Esophagus (tissue), 2 donors: ENCODE measurements around the gene MEF2A. TPM values are rescaled to one million over a fixed set of nuclear protein-coding genes. Genes with fewer than 3 reads are reported as not detected.

Experiments used
- H3K27ac ChIP-seq, 2 donors: one replicate each; pipeline ENCODE4 v1.5.1; 2013; ENCODE audit warnings: low read depth in 2 of 2, mild to moderate bottlenecking in 2 of 2, inconsistent platforms in 1 of 2, low read length in 1 of 2, moderate library complexity in 1 of 2
- H3K27me3 ChIP-seq, 2 donors: one replicate each; pipeline ENCODE4 v1.6.1; 2013; ENCODE audit warnings: low read length in 2 of 2, control low read depth in 1 of 2, mild to moderate bottlenecking in 1 of 2; ENCODE audit not compliant: insufficient read depth in 2 of 2, control insufficient read depth in 1 of 2
- H3K36me3 ChIP-seq, 2 donors: one replicate each; pipeline ENCODE4 v1.6.1; 2013; ENCODE audit warnings: low read length in 1 of 2; ENCODE audit not compliant: control insufficient read depth in 2 of 2, insufficient read depth in 2 of 2
- H3K4me1 ChIP-seq, 2 donors: one replicate each; pipeline ENCODE4 v1.6.1; 2013; ENCODE audit warnings: low read length in 1 of 2; ENCODE audit not compliant: control insufficient read depth in 2 of 2, insufficient read depth in 2 of 2
- H3K4me3 ChIP-seq, 2 donors: one replicate each; pipeline ENCODE4 v1.5.1; 2013; ENCODE audit warnings: low read length in 2 of 2, mild to moderate bottlenecking in 2 of 2, low read depth in 1 of 2, moderate library complexity in 1 of 2
- H3K9me3 ChIP-seq, 2 donors: one replicate each; pipeline ENCODE4 v1.6.1; 2013; ENCODE audit warnings: mild to moderate bottlenecking in 2 of 2, low read depth in 1 of 2, low read length in 1 of 2, moderate library complexity in 1 of 2; ENCODE audit not compliant: control insufficient read depth in 2 of 2, insufficient read depth in 1 of 2
- WGBS, 2 donors: extraction: QIAGEN DNeasy Blood & Tissue Kit; methylation state at CpG; one replicate each; pipeline ENCODE4 v1.1.7; 2013; 5-methylcytosine and 5-hydroxymethylcytosine counted together
- polyA plus RNA-seq, 2 donors: library from polyadenylated mRNA; stranded (reverse); fragments of 200-250 nt; gene quantifications; one replicate each; pipeline ENCODE4 v1.2.3, GENCODE V29; 2013
- donor health status: healthy with polysubstance abuse.
- donor health status: Bipolar disorder and iron deficiency.

Gene MEF2A
- polyA plus RNA-seq, 2 donors, result 7.5 to 8.6 TPM

- Histone ChIP-seq H3K36me3 (no peaks in the 10 kb centered on the region), H3K27me3 (no peaks in the 10 kb centered on the region), H3K27ac (no peak overlapping the region), H3K4me3 (no peak overlapping the region), H3K4me1 (peaks cover 4 to 8% of the 10 kb centered on the region in 2 donors), H3K9me3 (no peaks in the 10 kb centered on the region)
- 94 to 98% methylated on average over 3 of the region's 3 CpGs for WGBS, 2 donors
Measured at GRCh38 chr15:99615460-99615859, 49.7 kb downstream of the MEF2A start.

- Histone ChIP-seq H3K36me3 (no peaks in the 10 kb centered on the region), H3K27ac (no peak overlapping the region), H3K4me1 (peaks cover 4 to 8% of the 10 kb centered on the region in 2 donors), H3K27me3 (no peaks in the 10 kb centered on the region), H3K9me3 (no peaks in the 10 kb centered on the region), H3K4me3 (no peak overlapping the region)
- WGBS, 2 donors, result 94 to 96% methylated on average over 2 of the region's 2 CpGs
Measured at GRCh38 chr15:99616129-99616528, 50.3 kb downstream of the MEF2A start.

- Histone ChIP-seq H3K27me3 (no peaks in the 10 kb centered on the region), H3K4me3 (no peak overlapping the region), H3K9me3 (no peaks in the 10 kb centered on the region), H3K4me1 (peaks cover 4 to 8% of the 10 kb centered on the region in 2 donors), H3K36me3 (no peaks in the 10 kb centered on the region), H3K27ac (no peak overlapping the region)
- 78 to 79% methylated on average over 3 of the region's 3 CpGs for WGBS, 2 donors
Measured at GRCh38 chr15:99616773-99617342, 51.1 kb downstream of the MEF2A start.

- Histone ChIP-seq H3K4me1 (peaks cover 4 to 5% of the 10 kb centered on the region in 2 donors), H3K9me3 (no peaks in the 10 kb centered on the region), H3K27me3 (no peaks in the 10 kb centered on the region), H3K4me3 (no peak overlapping the region), H3K36me3 (no peaks in the 10 kb centered on the region), H3K27ac (peak overlapping the region in 1 of 2 donors; percentile 38)
- 55 to 66% methylated on average over 6 of the region's 6 CpGs for WGBS, 2 donors
Measured at GRCh38 chr15:99618941-99619411, 53.2 kb downstream of the MEF2A start.

DNA sequence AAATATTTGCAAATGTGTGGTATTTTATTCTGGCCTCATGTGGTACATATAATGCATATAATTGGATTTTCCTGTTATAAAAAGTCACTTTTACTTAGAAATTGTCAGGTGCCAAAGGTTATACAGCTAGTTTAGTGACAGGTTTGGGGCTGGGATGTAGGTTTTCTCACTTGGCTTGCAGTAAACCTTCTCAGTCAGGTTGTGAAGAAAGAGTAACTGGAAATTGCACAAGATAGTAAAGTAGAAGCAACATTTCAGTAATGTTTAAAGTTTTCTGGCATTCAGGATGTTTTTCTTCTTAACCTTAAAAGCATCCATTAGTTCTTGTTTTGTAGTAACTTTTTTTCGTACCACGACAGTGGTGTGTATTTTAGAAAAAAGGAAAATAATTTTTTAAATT lies 53.9 kb downstream of the MEF2A start:
- Histone ChIP-seq H3K36me3 (no peaks in the 10 kb centered on the region), H3K9me3 (no peaks in the 10 kb centered on the region), H3K27me3 (no peaks in the 10 kb centered on the region), H3K4me1 (peaks cover 4% of the 10 kb centered on the region in 2 donors), H3K27ac (no peak overlapping the region), H3K4me3 (no peak overlapping the region)
- 90 to 93% methylated on average over 2 of the region's 2 CpGs for WGBS, 2 donors

- WGBS, 2 donors, result 76 to 83% methylated on average over 6 of the region's 6 CpGs
- H3K4me1 ChIP-seq, result peaks cover 4% of the 10 kb centered on the region in 2 donors
- H3K27ac ChIP-seq, result no peak overlapping the region
- no peaks in the 10 kb centered on the region for H3K36me3 ChIP-seq
- H3K4me3 ChIP-seq, result no peak overlapping the region
- no peaks in the 10 kb centered on the region for H3K27me3 ChIP-seq
- H3K9me3 ChIP-seq, result no peaks in the 10 kb centered on the region
Measured at GRCh38 chr15:99620178-99620577, 54.4 kb downstream of the MEF2A start.

DNA sequence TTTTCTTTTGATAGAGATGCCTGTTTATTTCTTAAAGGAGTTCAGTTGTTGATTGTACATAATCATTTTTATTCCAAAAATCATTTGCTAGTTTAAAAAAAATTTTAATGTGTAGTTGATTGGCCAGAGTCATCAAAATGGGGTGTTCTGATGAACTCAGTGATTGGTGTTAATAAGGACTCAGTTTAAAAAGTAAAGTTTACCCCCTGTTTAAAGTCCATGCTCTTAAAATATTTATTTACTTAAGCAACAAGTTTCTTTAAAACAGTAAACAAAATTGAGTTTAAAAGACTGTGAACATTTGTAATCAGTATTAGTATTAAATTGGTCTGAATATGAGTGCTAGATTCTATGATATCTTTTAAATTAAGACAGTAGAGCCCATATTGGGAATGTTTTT lies 56.0 kb downstream of the MEF2A start:
- no peaks in the 10 kb centered on the region for H3K9me3 ChIP-seq

GRCh38 chr15:99628374-99629001 lies 62.7 kb downstream of the MEF2A start:
- Histone ChIP-seq H3K27ac (no peak overlapping the region), H3K27me3 (no peaks in the 10 kb centered on the region), H3K36me3 (no peaks in the 10 kb centered on the region), H3K4me3 (no peak overlapping the region), H3K4me1 (no peaks in the 10 kb centered on the region), H3K9me3 (no peaks in the 10 kb centered on the region)

More for the DNA sequence above, 56.0 kb downstream of the MEF2A start:
- H3K4me1 ChIP-seq, result peaks cover 4% of the 10 kb centered on the region in 2 donors
- no peak overlapping the region for H3K27ac ChIP-seq
- no peaks in the 10 kb centered on the region for H3K36me3 ChIP-seq
- H3K4me3 ChIP-seq, result no peak overlapping the region
- H3K27me3 ChIP-seq, result no peaks in the 10 kb centered on the region

DNA sequence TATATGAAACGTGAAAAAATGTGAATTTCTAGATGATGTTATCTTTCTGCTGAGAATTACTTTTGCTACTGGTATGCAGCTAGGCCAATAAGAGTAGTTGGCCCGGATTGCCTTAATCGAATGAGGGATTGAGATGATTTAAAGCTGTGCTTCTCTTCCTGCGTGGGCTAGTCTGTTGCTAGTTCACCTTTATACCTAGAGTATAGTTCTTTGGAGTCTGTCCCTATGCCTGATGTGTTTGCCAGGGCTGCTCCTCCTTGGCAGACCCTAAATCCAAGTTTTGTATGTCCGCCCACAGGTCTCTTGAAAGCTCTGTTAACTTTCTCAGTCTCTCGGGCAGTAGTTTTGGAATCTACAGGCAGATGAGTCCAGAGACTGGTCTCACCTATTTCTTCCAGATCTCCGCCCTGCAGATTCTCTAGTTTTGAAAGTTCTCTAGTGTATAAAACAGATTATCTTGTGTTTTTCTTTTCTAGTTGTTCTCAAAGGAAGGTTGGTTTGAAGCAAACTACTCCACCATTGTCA lies 64.9 kb downstream of the MEF2A start:
- WGBS, 2 donors, result 87 to 89% methylated on average over 7 of the region's 7 CpGs
- Histone ChIP-seq H3K27ac (peak overlapping the region; percentile 4 to 9), H3K4me1 (no peaks in the 10 kb centered on the region), H3K9me3 (no peaks in the 10 kb centered on the region), H3K4me3 (no peak overlapping the region), H3K27me3 (no peaks in the 10 kb centered on the region), H3K36me3 (no peaks in the 10 kb centered on the region)

GRCh38 chr15:99631255-99631654 lies 65.5 kb downstream of the MEF2A start:
- Histone ChIP-seq H3K4me3 (no peak overlapping the region), H3K36me3 (no peaks in the 10 kb centered on the region), H3K27ac (no peak overlapping the region), H3K27me3 (no peaks in the 10 kb centered on the region), H3K4me1 (no peaks in the 10 kb centered on the region), H3K9me3 (no peaks in the 10 kb centered on the region)
- WGBS, 2 donors, result 11 to 21% methylated on average over 2 of the region's 2 CpGs
